GM18868 (cell line): ENCODE measurements around the gene MYO1E.
"Not testable (repeated sequence)": the region's sequence is repeated elsewhere in the genome, so short reads cannot be mapped to it uniquely, and the experiment has no call there.

ENCODE experiments used
- ATAC-seq: cut with Tn5 transposase; IDR thresholded peaks from one replicate; pipeline ENCODE4 v1.9.1; 2021; ENCODE audit warnings: mild to moderate bottlenecking, moderate library complexity; ENCODE audit not compliant: unreplicated experiment

MYO1E gene

DNA sequence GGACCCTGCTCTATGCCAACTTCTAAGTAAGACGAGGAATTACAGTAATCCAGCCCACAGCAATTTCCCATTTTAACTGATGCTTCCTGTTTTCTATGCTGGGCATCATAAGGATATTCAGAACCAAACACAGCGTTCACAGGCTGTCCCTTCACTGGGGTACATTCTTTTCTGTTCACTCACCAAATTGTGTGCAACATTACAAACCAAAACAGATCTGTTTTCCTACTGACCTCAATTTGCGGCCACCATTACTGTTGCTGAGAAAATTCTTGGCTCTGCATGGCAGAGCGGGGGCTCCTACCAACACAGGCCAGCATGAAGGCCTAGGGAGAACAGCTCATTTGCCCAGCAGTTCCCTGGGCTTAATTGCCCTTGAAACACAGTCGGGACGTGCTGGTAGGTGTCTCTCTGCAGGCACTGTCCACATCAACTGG is 76.5 kb downstream of the MYO1E start:
- ATAC-seq, result no peak

DNA sequence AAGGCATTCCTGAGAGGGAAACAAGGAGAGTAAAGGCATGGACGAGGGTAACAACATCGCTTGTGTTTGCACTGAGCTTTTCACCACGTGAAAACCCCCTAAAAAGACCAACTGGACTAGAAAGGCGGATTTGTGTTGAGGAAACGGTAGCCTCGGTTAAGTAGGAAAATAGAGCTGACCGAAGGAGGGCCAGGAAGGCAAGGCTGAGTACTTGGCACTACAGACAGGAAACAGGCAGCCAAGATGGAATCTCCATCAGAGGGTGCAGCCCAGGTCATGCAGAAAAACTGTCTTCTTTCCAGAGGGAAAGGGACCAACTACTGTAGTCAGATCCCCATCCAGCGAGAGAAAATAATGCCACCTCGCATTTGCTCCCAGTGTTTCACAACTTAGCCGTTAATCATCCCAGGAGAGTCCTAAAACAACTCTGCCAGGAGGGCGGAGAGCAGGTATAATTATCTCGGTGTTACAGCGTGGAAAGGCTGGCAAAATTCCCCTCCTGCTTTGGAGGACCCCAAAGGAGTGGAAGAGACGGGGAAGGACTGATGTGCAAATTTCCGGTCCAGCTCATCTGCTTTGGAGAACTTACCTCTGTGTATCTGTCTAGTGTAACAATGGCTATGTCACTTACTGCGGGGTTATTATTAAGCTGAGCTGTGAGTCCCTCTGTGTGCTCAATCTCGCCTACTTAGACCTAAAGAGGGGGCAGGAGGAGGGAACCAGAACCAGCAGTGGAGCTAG is 77.2 kb downstream of the MYO1E start:
- ATAC-seq, result no peak

DNA sequence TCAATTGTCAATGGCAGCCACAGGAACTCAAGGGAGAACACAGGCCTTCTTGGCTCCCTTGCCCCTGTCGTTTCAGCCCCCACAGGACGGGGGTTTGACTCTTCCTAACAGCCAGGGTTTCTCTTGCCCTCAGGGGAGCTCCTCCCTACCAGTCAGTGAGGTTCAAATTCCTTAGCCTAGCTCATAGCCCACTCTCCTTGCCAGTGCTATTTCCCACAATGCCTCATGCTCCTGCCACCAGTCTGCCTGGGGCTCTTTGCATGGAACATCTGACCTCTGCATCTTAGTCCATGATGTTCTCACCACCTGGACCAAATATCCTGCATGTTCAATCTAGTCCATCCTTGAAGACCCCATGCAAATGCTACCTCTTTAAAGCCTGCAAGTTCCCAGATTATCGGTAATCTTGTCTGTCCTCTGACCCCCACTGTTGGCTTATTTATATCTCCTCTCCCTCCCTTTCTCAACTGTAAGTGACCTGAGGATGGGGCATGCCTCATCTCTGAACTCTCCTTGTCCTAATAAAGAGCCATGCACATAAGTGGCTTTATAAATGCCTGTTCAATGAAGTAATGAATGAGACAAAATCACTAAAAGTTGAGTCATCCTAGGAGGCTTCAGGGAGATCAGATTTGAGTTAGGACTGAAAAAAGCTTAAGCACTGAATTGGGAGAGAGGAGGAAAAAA is 78.0 kb downstream of the MYO1E start:
- ATAC-seq, result no peak

DNA sequence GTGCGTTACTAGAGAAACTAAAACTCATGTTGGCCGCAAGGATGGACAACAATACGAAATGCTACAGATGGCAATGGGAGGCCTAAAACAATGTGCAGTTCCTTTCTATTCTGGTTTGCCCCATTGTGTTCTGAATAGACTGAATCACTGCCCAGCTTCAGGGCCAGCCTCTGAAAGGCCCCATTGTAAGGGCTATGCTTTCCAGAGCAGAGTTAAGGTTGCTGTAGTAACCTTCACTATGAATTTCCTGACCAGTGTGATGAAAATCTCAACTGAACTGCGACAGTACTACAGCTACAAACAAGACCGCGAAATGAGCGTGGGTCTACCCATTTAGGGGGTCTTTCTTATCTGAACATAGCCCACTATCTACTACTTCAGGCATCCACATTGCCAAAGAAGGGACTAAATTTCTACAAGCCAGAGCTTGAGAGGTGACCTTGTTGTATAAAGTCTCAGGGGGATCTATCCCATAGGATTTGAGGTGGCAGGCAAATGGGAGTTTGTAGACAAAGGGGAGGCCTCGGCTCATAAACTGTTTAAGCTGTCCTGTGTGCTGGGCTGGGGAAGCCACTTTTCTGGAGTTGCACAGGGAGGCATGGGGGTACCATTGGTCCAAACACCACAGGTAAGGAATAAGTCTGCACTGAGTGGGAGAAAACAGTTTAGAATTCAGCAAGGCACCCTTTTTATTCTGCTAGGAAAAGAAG is 80.1 kb downstream of the MYO1E start:
- ATAC-seq, result no peak

DNA sequence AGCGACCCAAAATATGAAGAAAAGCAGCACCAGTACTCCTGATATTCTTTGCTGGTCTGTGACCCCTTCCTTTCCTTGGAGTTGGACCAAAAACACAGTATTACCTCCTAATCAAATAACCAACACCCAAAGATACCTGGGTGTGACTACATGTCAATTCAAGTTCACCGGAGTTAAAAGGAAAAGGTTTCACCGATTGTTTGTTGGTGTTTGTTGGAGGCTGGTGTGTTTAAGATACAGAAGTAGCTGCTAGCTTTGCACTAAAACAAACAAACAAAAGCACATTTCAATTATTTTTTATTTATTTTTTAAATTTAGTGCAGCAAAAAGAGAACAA is 81.5 kb downstream of the MYO1E start:
- ATAC-seq, result no peak

DNA sequence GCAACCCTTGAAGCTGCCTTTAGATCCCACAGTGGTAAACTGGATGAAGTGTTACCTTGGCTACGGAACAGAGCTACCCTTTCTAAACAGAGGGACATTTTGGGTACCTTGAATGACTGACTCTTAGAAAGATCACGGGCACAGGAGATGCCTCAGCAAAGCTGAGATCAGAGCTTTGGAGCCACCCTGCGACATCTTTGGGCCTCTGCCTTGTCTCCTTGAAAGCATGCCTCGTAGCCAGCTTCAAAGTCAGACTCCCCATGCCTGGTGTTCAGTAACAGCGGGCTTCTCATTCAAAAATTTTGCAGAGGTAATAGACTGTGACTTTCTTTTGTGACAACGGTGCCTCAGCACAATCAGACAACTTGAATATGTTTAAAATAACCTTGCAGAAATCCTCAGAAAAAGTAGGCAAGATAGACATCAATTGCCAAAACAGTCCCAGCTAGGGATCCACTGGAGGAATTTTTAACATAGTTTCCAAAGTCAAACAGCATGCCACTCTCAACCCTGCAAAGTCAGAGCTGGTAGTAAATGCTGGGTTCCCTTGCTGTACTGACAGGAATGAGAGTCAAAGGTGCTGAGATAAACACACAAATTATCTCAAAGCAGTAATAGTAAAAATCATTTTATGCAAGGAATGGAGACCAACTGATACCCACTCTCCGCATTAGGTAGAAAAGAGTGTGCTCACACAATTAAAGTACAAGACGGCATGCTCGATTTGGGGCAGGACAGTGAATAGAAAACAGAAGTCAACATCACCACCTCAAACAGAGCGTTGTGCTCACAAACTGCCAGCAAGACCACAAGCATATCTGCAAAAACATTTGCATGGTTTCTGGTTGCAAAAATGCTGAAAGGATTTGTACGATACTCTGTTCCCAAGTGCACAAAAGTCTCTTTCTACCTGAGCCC is 82.1 kb downstream of the MYO1E start:
- peak; percentile 39 for ATAC-seq

DNA sequence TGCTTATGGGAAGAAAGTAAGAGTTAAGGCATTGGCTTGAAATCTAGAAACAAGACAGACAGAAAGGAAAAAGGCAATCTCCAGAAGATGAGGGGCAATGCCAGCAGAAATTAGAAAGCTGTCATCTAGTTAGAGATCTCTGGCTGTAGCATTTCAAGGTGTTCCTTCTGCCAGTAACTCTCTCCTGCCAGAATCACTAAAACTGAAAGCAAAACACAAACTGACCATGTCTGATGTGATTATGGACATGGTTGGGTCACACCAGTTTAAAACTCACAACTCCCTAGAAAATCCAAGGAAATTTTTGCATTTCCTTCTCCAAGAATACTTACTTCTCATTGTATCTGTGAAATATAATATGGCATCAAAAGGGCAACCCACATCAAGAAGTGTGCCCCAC is 83.1 kb downstream of the MYO1E start:
- ATAC-seq, result no peak

DNA sequence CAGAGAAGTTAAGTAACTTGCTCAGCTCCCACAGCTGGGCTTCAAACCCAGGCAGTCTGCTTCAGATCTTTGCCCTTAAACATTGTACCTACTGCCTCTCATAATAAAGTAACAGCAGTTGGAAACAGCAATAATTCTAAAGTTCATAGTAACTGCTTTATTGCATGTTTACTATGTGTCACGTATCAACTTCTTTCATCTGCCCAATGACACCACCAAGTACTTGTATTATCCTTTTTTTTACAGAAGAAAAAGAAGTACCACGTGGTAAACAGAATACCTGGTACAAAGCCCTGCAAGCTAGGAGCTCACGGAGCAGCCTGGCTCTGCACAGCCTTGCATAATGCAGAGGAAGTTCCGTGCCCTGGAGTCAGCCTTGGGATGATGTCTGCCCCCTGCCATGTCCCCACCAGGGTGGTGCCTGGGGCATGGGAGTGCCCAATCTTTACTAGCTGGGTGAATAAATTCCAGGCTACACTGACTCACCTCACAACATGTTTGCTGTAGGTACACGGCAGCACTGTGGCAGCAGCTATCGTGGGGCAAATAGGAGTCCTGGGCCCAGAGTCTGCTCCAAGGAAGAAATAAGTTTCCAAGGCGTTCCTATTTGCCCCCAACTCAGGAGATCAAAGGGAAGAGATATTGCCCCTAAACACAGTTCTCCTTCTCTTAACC is 88.8 kb downstream of the MYO1E start:
- no peak for ATAC-seq

DNA sequence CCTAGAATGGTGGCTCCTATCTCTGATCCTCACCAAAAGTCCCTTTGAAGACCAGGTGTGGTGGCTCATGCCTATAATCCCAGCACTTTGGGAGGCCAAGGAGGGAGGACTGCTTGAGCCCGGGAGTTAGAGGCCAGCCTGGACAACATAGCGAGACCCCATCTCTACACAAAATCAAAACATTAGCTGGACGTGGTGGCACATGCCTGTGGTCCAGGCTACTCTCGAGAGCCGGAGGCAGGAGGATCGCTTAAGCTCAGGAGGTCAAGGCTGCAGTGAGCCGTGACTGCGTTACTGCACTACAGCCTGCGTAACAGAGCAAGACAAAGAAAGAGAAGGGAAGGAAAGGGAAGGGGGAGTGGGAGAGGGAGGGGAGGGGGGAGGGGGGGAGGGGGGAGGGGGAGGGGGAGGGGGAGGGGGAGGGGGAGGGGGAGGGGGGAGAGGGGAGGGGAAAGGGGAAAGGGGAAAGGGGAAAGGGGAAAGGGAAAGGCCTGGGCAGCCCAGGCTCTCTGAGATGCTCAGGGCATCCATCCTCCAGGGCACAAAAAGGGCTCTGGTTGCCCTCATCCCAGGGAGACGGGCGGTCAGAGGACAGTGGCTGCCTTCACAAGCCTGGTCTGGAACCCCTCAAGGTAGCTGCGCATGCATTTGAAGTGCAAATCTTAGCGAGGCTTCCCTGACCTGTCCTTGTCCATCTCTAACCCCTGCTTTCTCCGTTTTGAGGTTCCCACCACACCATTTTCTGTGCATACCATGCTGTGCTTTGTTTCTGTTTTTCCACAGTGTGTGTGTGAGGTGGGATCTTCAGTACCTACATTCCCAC is 89.9 kb downstream of the MYO1E start:
- ATAC-seq, result no peak

DNA sequence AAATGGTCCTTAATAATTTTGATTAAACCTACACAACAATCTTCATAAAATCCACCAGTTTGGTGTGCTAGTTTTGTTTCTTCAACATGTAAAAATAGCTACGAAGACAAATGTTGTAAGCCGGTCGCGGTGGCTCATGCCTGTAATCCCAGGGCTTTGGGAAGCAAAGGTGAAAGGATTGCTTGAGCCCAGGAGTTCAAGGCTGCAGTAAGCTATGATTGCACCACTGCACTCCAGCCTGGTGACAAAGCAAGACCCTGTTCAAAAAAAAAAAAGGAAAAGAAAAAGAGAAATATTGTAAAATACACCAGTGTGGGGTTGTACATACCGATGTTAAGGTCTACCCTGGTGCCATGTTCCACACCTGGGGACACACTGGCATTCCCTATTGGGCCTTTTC is 91.0 kb downstream of the MYO1E start:
- ATAC-seq, result no peak

DNA sequence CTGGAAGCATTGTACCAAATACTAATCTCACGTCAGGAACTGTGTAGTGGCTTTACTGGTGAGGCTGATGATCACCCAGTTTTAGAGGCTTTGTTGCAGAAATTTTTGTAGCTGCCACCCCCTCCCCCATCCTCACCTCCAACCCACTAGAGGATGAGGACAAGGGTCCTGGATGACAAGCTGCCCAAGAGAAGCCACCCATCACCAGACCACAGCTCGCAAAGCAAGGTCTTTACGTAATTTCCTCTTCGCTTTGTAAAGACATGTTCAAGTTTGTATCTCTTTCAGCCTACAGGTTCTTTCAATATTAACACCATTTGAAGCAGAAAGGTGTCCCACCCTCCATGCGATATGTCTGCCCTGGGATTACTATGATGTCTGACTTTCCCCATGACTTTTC is 91.8 kb downstream of the MYO1E start:
- no peak for ATAC-seq

DNA sequence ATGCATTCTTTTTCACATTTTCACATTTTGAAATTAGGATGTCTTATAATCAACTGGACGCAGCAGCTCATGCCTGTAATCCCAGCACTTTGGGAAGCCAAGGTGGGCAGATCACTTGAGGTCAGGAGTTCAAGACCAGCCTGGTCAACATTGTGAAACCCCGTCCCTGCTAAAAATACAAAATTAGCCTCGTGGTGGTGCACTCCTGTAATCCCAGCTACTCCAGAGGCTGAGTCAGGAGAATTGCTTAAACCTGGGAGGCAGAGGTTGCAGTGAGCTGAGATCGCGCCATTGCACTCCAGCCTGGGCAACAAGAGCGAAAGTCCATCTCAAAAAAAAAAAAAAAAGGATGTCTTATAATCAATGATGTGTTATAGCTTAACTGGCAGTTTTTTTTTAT is 92.4 kb downstream of the MYO1E start:
- ATAC-seq, result not testable (repeated sequence)

DNA sequence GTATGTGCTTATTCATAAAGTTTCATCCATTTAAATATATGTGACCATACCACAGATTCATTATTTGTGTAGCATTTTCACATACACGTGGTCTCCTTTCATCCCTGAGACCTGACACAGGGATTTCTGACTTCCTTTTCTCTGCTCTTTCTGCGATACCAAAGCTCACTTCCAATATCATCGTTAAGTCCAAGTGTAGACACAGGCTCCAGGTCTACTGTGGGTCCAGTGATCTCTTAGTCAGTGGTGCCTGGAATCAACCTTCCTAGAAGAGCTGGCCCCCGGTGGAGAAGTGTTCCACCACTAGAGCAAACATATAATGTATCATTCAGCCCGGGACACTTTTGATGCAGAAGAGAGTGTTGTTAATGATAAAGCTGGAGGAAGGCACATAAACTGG is 93.6 kb downstream of the MYO1E start:
- ATAC-seq, result no peak

DNA sequence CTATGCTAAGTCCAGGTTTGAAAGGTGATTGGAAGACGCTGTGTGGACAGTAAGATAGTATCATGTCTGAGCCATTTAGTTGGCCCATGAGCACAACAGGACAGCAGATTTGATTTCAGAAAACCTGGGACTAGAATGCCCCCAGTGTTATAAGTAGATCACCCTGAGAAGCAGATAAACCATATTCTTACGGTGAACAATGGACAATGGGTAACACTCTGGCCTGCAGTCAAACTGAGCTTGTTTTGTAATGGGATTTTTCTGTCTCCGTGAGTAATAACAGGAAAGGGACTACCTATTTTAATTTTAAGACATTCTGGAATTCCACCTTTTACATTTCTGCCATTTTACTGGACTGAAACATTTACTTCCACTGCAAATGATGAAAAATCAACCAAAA is 94.6 kb downstream of the MYO1E start:
- no peak for ATAC-seq

DNA sequence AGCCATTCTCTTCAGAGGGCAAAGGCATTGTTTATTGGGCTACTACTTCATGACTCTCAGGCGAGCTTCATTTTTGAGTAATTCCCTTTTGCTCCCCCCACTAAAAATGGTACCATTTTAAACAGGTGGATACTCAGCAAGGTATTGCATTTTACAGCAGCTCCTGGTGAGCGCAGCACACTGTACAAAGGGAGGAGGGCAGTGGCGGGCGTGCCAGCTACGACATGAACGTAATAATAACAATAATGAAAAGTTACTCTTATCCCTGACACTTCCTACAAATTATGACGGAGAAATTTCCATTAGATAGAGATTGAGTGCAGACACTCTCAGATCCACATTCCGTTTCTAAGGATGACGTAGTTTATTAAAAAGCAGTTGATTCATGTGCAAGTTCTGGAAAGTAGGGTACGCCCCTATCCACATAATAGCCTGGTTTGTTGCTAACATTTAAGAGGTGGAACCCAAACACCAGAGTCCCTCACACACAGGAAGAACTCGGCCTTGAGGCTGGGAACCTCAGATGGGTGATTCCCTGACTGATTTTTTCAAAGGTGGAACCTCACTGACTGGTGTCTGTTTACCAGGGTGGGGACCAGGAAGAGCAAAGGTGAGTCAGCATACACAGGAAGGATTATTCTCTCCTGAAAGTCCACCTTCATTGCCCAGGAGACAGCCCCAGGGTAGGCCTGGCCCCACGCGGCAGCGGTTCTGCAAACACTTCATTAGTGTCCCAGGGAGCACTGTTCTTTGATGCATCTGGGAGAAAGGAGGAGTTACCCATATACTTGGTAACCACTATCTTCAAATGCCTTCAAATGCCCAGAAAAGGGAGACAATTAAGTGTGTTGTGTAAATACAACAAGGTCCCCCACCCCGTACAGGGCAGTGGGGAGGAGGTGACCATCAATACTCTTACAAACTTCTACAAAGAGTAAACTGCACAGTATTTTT is 96.2 kb downstream of the MYO1E start:
- no peak for ATAC-seq

DNA sequence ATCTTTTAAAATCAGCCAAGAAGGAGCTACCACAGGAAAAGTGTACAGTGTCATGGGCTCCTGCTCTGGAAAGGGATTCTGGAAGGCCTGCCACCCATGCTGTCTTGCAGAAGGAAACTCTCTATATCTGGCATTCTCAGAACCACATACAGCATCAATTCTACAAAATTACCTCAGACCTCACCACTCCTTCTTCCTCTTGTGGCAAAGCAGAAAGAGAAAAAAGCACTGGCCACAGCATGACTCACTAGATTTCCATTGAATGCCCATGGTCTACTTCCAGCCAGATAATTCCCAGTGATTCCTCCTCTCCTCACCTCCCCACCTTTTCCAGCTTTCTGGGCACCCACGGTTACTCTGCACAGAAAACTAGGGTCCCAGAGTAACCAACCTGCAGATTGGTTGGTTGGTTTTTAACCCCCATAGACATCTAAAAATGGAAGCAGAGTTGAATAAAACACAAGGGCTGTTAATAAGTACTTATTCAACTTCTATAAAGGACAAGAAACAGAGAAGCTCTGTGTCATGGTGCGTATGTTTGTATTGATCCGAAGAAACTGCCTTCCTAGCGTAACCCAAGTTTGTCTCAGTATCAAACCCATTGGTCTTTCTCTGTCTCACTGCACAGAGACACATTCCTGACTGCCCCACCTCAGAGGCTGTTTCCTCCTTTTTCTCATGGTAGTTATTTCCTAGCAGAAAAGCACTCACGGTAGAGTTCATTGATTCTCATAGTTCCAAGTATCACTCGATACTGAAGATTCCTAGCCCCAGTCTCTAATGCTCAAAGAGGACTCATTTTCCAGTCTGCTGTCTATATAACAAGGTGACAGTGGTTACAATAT is 98.3 kb downstream of the MYO1E start:
- no peak for ATAC-seq

DNA sequence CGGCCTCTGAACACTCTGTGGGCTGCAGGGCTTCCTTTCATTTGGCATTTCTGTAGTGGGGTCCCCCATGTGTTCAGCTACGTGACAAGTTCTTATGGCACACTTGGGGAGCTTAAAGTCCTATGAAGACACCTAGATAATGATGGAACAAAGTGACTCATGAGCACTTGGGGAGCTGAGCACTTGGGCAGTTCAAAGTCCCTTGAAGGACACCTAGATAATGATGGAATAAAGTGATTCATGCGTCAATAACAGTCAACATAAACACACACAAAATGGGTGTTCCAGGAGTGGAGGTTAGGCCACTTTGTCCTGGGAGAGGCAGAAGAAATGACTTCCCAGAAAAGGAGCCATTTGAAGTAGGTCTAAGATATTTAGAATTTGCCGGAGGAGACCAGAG is 99.4 kb downstream of the MYO1E start:
- no peak for ATAC-seq
